ENCODE data around the gene GPRC5A.
A peak's percentile ranks its signal among the peaks of the same experiment; 100 is the strongest.

GPRC5A gene

DNA sequence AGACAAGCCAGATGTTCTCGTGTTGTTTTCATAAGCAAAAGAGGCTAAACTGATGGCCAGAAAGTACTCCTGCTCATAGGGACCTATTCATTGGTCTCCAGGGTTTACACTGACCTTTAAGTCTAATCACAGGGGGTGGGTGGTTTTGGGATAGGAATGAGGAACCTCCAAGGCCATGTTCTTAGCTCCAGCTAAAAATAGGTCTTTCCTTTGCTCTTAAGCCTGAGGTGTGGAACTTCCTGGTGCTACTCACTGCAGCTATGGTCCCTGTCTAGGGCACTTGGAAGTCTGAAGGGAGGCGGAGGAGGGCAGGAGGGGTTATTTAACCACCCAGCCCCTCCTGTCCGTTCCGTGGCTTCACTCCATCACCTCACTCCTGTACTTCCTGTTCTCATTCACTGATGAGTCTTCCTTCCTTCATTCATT, 18.6 kb downstream of the GPRC5A start:
- no peak for DNase-seq (ENCODE audit: low spot score)

DNA sequence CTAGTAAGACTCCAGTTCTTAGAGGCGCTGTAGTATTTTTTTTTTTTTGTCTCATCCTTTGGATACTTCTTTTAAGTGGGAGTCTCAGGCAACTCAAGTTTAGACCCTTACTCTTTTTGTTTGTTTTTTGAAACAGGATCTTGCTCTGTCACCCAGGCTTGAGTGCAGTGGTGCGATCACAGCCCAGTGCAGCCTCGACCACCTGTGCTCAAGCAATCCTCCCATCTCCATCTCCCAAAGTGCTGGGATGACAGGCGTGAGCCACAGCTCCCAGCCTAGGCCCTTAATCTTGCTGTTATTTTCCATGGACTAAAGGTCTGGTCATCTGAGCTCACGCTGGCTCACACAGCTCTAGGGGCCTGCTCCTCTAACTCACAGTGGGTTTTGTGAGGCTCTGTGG, 21.3 kb downstream of the GPRC5A start:
- DNase-seq (ENCODE audit: low spot score), result no peak

DNA sequence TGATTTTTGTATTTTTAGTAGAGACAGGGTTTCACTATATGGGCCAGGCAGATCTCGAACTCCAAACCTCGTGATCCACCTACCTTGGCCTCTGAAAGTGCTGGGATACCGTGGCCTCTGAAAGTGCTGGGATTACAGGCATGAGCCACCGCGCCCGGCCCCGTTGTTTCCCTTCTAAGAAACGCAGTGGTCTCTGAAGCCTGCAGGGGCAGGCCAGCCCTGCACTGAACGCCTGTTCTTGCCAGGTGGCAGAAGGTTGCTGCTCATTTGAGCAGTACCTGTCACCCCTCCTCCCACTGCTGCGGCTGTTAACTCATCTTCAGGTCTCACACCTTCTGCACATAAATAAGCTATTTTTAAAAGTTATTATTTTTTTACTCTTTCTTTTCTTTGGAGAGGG, 24.3 kb downstream of the GPRC5A start:
- no peak for DNase-seq (ENCODE audit: low spot score)

DNA sequence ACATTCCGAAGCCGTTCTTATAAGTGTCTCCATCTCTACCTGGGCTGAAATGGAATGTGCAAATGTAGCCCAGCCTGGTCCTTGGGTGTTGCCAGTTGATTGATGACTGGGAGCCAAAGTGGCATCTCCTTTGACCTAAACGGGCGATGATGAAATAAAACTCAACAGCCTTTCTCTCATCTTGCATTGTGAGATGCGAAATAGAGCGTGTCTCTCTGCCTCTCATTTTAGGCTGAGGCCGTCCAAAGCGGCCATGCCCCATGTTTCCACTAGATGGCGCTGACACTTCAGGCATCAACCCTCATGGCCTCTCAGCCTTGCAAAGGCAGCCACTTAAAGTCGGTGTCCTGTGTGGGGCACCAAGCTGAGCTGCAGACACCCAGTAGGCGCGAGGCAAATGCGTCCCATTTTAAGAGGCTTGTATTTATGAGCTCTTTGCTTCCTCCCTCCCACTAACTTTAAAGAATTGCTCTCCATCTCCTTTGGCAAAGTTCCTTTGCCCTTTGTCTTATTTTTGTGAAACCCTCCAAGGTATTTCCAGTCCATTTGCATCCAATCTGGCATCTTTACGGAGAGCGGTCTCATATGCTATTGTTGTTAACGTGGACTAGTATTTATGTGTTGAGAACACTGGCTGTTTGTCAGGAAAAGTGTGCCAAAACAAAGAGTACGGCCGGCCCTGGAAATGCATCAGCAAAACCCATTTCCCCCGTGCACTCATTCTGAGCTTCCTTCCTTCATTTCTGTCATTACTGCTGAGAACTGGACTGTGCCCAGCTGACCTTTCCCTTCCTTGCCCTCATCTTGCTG, 25.0 kb downstream of the GPRC5A start:
- peak; percentile 90 for DNase-seq (ENCODE audit: low spot score)

DNA sequence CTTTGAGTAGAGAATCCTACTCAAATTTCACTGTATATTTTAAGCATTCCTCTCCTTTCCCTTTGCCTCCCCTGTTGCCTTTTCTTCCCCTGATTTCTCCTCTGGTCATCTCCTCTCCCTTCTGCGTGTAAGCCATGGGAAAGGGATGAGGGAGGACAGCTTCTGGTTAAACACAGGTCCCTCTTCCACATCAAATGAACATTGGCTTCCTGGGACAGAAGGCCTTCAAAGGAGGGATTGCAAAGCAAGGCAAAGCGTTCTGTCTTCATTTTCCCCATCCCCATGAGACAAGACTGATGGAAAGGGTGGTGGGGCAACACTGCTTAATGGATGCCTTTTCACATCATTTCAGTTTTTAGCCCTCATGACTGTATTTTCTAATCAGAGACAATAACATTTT, 26.2 kb downstream of the GPRC5A start:
- DNase-seq (ENCODE audit: low spot score), result no peak

DNA sequence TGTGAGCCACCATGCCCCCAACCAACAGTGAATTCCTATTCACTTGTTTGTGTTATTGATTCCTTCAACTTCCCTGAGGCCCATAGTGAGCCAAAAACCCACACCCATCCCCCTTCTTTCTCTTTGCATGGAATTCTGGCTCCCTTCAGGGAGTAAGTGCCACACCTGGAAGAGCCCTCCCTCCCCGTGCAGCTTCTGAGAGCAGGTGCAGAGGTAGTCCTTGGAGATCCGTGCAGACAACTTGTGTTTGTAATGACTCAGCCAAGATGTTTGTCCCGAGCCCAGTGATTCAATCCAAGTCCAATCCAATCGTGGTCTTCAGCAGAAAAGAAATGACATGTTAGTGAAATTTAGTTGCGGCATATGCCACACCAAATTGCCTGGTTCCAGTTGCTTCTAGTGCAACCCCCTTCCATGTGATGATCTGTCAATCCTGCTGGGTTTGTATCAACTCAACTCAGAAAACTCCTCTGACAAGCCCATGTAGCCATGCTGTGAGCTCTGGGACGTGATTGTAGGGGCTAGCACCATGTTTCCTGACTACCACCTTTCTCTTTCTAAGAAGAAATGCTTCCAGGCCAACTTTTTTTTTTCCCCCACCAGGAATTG, 27.5 kb downstream of the GPRC5A start:
- no peak for DNase-seq (ENCODE audit: low spot score)

DNA sequence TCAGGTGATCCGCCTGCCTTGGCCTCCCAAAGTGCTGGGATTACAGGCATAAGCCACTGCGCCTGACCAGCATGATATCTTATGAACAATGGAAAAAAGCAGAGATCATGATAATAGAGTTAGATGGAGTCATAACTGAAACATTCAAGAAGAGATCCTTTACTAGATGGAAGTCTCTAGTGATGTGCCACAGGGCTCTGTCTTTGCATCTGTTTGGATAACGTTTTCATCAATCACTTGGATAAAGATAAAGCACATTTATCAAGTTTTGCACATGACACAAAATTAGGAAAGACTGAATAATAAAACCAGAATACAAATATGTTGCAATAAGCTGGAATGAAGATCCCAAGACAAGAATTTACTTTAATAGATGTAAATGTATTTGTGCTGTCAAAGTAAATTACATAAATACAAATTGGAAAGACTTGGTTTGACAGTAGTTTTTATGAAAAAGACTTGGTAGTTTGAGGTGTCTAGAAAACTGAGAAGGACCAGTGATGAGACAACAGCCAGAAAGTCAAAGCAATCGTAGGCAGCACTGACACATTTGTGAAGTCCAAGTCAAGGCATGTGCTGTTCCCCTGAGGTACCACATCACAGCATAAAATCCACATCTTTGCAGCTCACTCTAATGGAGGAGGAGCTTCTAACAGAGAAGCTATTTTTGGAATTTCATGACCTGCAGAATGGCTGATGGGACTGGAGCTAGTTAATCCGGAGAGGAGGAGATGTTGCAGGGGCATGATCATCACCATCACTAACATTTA, 28.5 kb downstream of the GPRC5A start:
- DNase-seq (ENCODE audit: low spot score), result no peak

DNA sequence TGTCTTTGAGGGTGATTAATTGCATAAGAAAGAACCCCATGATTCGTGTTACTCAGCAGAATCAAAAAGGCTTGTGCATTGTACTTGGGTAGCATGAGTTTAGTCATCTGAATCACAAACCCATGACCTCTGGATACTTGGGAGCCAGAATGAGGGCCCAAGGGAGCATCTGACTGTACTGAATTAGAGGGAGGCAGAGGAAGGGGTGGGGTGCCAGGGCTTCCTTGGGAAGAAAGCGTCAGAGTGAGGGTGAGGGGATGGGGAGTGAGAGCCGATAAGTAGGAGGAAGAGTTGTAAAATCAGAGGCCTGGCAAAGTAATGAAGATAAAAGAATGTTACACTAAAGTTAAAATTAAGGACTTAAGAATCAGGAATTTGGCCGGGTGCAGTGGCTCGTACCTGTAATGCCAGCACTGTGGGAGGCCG, 30.8 kb downstream of the GPRC5A start:
- DNase-seq (ENCODE audit: low spot score), result no peak

DNA sequence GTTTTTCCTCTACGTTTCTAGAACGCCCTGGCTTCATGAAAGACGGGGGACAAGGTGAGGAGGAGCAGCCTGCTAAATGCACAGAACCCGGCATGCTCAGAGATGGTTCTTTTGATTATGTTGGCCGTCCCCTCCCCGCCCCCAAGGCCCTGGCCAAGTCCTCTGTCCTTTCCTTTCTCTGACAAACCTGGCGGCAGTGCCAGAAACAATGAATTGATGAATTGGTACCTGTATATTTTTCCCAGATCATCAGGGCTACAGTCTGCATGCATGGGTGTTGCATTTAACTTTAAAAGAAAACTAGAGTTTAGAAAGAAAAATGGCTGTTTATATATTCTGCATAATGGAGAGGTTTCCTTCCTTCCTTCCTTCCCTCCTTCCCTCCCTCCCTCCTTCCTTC, 31.6 kb downstream of the GPRC5A start:
- no peak for DNase-seq (ENCODE audit: low spot score)

DNA sequence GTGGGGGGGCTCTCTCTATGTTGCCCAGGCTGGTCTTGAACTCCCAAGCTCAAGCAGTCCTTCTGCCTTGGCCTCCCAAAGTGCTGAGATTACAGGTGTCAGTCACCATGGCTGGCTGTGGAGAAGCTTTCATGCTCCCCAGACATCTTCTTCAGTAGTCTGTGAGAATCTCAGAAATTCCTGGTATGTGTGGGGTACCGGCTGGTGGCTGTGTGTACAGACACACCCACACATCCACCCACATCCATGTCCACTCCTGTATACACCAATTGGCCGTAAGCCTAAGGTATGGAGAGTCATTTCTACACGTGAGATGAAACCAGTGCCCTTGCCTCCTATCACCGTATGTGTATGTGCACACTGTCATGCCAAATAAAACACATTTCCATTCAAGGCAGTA, 32.8 kb downstream of the GPRC5A start:
- no peak for DNase-seq (ENCODE audit: low spot score)

DNA sequence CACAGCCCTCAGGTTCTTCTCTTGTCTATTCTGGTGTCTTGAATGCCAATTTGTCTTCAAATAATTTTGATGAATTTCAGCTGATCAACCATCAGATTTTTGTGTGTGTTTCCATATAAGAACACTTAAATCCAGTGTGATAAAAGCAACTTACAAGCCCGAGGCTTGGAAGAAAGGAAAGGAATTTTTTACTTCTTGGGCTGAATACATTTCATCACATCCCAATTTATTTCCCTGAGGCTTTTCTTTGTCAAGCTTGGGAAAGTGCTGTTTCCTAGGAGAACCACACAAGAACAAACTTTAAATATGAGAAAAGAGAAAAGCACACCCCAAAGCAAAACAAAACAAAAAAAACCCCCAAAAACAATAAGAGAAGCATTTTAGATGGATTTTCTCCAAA, 34.0 kb downstream of the GPRC5A start:
- DNase-seq (ENCODE audit: low spot score), result no peak

DNA sequence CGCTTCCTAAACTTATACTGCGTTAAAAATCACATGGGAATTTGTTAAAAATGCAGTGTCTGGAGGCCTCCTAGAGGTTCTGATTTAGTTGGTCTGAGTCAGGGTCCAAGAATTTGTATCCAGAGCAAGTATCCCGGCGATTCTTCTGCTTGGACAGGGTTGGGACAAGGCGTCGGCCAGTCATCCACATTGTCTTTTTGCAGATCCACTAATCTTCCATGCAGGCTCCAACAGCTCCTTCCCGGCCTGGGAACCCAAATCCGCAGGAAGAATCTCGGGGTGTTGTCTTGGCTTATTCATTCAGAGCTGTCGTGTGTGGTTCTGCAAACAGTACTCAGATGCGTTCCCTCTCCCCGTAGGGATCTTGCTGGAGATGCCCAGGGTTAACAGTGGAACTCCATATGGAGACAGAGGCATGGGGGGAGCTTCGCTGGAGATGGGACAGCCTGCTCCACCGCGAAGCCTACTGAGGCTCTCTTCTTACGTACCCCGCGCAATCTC, 35.3 kb downstream of the GPRC5A start:
- no peak for DNase-seq (ENCODE audit: low spot score)

DNA sequence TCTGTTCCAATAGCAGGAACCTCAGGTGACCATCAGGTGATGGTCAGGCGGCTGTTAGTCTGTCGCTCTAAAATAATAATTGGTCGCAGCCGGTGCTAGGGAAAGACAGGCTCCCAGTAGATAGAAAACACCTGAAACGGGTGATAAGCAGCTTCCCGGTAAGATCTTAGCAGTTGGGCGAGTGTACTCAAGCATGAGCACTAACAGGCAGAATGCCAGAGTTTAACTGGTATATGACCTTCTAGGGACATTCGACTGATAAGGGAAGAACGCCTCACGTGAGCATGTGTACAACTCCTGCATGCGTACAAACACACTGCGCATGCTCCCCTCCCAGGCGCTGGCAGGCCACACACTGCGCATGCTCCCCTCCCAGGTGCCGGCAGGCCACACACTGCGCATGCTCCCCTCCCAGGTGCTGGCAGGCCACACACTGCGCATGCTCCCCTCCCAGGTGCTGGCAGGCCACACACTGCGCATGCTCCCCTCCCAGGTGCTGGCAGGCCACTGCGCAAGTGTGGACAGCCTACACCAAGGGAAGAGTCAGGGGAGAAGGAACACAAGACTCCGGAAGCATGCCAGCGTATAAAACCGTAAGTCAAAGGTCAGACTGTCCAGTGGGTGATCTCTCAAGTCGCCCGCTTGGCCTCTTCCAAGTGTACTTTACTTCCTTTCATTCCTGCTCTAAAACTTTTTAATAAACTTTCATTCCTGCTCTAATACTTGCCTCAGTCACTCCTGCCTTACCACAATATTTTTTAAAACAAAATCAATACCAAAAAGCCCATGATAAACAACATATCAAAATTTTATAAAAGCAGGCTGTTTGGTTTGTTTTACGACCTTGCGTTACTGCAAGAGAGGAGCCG, 36.1 kb downstream of the GPRC5A start:
- peak; percentile 56 for DNase-seq (ENCODE audit: low spot score)

DNA sequence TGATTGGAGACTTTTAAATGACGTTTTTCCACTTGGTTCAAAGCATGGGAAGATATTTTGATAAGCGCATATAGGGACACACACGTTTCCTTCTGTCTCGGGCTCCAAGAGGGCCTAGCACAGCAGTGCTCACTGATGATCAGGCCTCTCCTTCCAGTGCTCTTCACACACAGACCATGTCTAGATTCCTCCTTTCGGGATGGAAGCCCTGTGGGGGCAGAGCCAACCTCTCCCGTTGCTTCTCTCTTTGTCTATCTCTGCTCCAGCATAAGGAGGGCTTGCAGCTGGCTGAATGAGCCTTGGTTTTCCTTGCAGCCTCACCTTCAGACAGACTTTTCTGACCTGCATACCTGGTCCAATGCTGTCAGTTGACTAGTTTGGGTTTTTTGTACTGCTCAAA, 38.3 kb downstream of the GPRC5A start:
- no peak for DNase-seq (ENCODE audit: low spot score)

DNA sequence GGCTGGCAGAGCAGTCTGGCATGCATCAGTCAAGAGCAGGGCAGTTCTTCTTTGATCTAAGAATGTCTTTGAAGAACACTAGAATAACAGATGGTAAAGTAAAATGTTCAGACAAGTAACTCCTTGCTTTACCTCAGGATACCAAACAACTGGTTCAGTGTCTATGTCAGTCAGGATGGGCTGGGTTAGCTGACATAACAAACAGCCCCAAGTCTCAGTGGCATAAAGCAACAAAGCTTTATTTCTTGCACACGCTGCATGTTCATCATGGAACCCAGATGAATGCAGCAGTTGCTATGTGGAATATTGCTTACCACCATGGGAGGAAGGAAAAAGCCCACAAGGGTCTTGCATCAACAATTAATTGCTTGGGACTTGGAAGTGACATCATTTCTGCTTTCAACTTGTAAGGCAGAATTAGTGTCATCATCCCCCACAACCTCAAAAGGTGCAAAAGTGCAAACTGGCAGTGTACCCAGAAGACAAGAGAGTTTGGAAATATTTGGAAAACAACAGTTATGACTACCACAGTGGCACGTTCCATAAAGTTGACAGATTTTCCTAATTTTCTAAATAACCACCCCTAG, 39.4 kb downstream of the GPRC5A start:
- DNase-seq (ENCODE audit: low spot score), result no peak

DNA sequence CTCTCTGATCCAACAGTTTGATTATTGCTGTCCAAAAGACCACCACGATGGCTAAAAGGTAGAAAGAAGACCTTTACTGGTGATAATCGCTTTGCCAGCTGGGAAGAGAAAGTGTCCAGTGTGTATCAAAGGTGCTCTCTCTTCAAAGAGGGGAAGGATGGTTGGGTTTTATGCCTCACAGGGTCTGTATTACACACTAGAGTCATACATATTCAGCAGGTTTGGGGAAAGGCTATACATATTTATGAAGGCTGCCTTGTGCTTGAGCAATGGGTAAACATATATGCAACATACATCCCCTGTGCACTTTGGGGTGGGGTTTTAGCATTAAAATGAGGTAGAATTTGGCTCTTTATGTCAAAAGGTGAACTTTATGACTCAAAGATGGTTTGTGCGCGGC, 42.4 kb downstream of the GPRC5A start:
- DNase-seq (ENCODE audit: low spot score), result no peak

DNA sequence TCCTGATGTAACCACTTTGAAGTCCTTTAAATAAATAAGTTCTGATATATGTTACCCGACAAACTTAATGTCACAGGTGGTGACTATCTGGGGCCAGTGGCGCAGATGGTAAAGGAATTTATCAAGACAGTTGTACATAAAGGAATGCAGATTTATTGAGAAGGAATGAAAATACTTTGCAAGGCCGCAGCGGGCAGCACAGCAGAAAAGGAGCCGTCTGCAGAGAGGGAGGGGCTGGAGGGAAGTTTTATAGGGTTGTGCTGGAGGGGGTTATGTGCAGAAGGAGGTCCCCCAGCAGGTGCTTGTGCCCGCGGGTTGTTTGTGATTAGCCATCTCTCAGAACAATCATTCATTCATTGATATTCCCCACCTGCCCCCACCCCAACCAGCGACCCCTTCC, 43.2 kb downstream of the GPRC5A start:
- DNase-seq (ENCODE audit: low spot score), result no peak

DNA sequence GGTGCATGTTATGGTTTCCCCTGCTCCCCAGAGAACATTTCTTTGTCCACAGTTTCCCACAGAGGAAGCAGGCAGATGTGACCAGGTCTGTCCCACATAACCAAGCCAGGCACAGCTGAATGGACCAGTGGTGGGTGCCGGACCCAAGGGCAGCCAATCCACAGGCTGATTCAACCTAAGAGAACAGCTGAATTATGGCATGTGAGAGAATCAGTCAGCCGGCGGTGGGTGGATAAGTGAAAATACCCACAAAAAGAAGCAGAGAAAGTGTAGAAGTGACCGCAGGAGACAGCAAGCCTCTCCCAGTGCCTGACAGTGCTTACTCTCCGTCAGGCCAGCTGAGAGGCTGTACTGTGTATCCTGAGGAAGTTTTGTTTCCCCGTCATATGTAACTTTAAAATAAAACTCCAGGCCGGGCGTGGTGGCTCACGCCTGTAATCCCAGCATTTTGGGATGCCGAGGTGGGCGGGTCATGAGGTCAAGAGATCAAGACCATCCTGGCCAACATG, 45.7 kb downstream of the GPRC5A start:
- DNase-seq (ENCODE audit: low spot score), result no peak

DNA sequence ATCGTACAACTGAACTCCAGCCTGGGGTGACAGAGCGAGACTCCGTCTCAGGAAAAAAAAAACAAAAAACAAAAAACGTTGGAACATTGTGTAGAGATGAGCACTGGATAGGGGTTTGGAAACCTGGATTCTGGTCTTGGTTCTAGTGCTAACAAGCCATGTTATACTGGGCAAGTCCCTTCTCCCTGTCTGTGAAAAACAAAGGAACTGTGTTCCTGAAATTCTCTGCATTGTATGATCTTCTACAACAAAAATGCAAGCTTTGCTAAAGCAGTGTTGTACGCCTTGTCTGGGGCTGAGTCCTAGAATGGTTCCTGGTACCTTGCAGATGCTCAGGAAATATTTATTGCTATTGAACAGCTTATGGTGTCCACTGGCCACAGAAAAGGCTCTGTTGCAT, 47.2 kb downstream of the GPRC5A start:
- DNase-seq (ENCODE audit: low spot score), result no peak

DNA sequence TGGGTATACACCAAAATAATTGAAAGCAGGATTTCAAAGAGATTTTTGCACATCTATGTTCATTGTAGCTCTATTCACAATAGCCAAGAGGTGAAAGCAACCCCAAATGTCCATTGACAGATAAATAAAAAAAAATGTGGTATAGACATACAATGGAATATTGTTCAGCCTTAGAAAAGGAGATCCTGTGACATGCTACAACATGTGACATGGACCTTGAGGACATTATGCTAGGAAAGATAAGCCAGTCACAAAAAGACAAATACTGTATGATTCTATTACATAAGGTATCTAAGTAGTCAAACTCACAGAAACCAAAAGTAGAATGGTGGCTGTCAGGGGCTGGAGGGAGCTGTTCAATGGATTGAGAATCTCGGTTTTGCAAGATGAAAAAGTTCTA, 48.5 kb downstream of the GPRC5A start:
- no peak for DNase-seq (ENCODE audit: low spot score)

Data from CD4-positive, alpha-beta T cell treated with Interleukin-2 at 100 ng/mL for 4 hours (primary cell).